HG02884 (cell line): Measurements from ENCODE around the gene MXD3.
"Not testable (repeated sequence)": the region's sequence is repeated elsewhere in the genome, so short reads cannot be mapped to it uniquely, and the experiment has no call there.

Source experiments
- ATAC-seq: cut with Tn5 transposase; IDR thresholded peaks from one replicate; pipeline ENCODE4 v1.9.1; 2021; ENCODE audit warnings: mild to moderate bottlenecking, moderate library complexity; ENCODE audit not compliant: unreplicated experiment

MXD3 gene

DNA sequence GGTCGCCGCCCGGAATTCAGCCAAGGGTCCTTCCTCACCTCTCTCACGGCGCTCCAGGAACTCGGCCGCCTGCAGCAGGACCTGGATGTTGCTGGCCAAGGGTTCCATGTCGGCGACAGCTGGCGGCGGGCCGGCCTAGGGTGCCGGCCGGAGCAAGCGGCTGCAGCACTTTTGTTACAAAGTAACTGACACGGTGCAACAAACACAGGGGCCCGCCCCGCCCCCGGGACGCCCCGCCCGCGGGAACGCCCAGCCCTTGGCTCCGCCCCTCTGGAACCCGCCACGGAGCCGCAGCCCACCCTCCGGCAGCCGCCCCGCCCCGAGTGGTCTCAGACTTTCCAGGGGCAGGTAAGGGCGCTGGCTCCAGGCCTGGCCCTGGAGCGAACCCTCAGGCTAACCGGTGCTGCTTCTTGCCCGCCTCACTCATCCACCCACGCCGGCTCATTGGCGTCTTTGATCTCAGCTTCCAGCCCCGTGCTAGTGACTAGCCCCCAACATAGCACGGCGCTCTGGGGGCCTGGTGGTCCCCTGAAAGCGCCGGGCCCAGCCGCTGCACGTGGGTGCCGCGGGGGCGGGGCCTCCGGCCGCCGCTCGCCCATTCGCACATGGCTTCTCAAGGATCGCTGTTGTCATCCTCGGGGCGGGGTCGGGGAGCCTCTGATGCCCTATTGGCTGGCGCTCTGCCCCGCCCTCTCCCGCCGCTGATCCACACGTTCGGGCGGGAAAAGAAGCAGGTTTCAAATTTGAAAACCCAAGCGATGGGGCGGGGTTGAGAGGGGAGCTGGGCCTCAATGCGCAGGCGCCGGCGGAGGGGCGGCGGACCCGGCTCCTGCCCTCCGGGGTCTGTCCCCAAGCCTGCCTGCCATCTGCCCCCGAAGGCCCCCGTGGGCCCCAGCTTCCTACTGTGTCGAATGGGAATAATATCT is at the start of gene MXD3:
TSS of gene MXD3 (minus strand) at position 176 of the 926 bp plus-strand sequence. CDS start at position 108, 68 bp downstream.
- peak; percentile 66 for ATAC-seq

GRCh38 chr5:177360740-177361139 is 49.0 kb upstream of the MXD3 start:
- ATAC-seq: not testable (repeated sequence)

GRCh38 chr5:177359860-177360259 is 48.2 kb upstream of the MXD3 start:
- ATAC-seq: no peak

DNA sequence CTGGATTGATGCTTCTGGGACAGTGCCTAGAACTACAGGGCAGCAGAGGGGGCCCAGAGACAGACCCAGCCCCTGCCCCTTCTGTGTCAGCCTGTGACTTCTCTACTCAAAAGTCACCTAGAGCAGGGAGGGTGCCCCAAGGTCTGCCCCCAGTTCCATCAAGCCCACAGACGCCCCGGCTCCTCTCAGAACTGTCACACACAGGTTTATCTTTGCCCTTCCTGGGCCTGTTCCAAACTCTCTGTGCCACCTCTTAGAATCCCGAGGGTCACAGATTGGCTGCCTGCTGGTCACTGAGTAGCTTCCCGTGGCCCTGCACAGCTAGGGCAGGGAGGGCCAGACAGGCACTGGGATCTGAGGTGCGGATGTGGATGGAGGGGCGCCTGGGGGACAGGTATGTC is 47.8 kb upstream of the MXD3 start:
- ATAC-seq: no peak

DNA sequence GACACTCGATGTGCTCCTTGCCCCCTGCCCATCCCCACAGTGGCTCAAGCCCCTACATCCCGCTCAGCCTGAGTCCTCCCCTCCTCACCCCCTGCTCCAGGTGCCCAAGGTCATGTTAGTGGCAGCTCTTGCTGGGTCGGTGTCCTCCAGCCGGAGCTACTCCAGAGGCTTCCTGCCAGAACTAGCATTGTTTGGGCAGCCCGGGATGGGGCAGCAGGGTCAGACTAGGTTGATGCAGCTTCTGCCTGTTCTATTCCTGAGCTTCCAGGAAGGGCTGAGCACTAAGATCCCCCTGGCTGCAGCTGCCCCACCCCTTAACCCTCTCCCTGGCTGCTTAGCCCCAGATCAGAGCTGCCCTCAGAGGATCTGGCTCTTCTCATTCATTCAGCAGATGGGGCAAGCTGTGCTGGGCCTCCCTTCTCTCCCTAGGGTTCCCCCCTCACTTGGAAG is 46.7 kb upstream of the MXD3 start:
- ATAC-seq: no peak

DNA sequence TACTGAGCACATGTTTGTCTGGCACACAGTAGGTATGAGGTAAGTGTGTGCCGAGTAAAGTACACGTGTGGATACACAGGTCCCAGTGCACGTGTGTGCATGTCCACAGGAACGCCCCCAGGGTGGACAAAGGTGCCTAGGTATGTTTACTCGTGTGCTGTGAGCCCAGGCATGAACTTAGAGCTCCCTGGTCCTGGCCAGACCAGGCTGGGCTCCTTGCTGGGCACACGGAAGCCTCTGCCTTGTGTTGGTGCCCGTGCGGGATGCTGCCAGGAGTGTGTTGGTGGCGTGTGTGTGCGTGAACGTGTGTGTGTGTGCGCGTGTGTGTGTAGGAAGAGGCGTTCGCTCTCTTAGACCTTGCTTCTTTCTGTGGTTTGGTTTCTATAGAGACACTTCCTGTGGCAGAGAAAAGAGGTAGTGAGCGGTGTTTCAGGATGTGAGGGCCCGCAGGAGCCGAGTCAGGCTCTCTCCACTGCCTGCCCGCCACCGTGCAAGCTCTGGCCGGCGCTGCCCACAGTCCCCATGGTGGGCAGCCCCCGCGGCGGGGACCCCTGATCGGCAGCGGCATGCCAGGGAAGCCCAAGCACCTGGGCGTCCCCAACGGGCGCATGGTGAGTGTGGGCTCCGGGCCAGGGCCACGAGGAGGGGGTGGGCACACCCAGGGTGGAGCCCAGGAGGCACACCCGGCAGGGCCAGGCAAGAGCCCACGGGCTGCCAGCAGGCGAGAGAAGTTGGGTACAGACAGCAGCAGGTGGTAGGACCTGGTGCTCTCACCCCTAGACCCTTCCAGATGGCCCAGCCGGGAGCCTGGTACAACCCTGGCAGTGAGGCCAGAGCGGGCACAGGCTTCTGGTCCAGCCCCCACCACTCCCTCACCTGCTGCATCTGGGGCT is 46.0 kb upstream of the MXD3 start, which contains the start of gene RGS14:
TSS of gene RGS14 (plus strand) at position 466 of the 893 bp plus-strand sequence. CDS start at position 567, 101 bp downstream.
- ATAC-seq: peak; percentile 91

- no peak for ATAC-seq
Observed at GRCh38 chr5:177357146-177357458, 45.4 kb upstream of the MXD3 start.

GRCh38 chr5:177356746-177357145 is 45.0 kb upstream of the MXD3 start:
- ATAC-seq: no peak

DNA sequence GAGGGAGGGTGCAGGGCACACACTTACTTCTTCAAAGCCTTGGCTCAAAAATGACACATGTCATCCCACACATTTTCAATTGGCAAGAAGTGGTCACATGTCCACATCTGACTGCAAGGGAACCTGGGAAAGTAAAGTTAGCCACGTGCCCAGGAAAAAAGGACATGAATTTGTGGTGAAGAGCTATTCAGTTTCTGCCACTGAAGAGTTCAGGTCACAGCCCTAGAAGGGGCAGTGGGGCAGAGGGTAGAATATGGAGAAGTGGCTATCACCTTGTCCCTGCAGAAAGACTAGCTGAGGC is 44.1 kb upstream of the MXD3 start:
- no peak for ATAC-seq

DNA sequence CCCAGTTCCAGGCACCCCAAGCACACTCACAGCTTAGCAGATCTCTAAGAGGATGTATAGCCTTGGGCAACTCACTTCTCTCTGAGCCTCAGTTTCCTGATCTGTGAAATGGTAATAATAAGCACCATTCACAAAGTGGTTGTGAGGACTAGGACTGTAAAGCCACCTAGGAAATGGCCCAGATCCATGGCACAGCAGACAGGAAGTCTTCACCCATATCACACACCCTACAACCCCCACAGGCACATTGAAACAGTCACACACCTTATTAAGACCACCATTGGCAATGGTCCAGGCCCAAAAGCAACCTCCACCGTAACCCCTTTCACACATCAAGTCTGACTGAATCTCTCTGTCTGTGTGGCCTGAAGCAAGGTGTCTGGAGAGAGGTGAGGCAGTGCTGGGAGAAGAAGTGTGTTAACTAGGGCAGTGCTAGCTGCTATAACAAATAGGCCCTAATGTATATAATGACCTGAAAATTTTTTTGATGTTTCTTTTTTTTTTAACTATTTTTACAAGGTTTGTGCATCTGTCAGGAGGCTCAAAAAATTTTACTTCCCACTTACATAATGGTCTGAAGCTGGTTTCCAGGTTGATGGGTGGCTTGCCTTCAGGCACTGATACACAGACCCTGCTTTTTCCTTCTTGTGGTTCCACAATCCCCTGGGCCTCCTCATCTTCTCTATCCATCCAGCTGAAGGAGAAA is 43.6 kb upstream of the MXD3 start:
- no peak for ATAC-seq

DNA sequence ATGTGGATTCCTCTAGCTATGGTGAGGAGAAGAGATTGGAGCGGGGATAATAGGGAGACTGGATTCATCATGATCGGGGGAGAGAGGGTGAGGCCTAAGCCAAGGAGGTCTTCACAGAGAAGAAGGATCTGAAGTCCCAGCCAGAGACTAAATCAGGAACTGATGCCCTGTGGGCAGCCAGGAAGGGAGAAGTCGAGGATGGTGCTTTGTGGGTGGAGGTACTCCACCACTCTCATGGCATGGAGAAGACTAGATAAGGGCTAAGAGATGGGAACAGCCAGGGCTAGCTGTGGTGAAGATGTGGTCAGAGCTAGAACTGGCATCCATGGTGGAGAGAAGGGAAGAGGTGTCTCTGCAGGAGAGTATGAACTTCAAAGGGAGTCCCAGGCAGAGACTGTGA is 43.0 kb upstream of the MXD3 start:
- no peak for ATAC-seq

DNA sequence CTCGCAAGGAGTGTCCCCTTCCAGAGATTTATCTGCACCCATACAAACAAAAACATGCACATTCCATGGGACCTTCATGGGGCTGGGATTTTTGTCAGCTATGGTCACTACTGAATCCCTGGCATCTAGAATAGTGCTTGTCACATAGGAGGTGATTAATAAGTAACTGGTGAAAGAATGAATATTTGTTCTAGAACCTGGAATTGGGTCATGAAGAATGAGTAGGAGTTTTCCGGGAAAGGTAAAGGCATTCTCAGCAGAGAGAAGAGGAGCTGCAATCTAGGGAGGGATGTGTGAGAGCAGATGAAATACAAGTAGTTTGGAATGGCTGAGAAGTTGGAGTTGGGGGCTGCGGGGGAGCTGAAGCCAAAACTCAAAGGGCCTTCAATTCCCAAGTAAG is 42.6 kb upstream of the MXD3 start:
- no peak for ATAC-seq

GRCh38 chr5:177353093-177353492 is 41.4 kb upstream of the MXD3 start:
- ATAC-seq: no peak

- ATAC-seq: peak; percentile 88
Observed at GRCh38 chr5:177351392-177352329, 40.0 kb upstream of the MXD3 start, which contains the start of gene LMAN2. LMAN2 (minus strand) TSS chr5:177351668; CDS start chr5:177351647, 21 bp downstream.

GRCh38 chr5:177350776-177351391 is 39.2 kb upstream of the MXD3 start:
- ATAC-seq: no peak

DNA sequence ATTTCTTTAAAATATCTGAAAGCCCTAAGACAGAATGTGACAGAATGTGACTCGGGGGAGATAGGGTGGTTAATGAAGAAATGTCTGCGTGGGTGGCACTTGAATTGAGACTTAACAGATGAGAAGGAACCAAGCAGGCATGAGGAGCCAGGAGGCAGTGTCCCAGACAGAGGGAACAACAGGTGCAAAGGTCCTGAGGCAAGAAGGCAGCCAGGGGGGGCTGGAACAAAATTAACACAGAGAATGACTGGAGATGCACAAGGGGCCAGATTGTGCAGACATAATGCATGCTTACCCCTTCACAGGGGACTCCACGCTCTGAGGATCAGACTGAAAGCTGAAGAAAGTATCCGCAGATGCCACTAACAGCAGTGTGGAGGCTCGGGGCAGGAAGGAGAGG is 38.1 kb upstream of the MXD3 start:
- ATAC-seq: no peak

GRCh38 chr5:177349362-177349647 is 37.6 kb upstream of the MXD3 start:
- ATAC-seq: no peak

GRCh38 chr5:177347699-177348098 is 36.0 kb upstream of the MXD3 start:
- ATAC-seq: no peak

- ATAC-seq: no peak
Observed at GRCh38 chr5:177346820-177347219, 35.1 kb upstream of the MXD3 start.

DNA sequence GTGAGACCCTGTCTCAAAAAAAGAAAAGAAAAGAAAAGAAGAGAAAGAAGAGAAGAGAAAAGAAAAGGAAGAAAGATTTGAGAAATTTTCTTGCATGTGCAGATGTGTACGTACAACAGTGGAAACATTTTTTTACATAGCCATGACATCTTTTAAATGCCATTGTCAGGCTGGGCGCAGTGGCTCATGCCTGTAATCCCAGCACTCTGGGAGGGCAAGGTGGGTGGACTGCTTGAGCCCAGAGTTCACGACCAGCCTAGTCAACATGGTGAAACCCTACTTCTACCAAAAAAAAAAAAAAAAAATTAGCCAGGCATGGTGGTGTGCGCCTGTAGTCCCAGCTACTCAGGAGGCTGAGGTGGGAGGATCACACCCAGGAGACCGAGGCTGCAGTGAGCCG is 33.2 kb upstream of the MXD3 start:
- ATAC-seq: no peak
